Ascending aorta (tissue), 2 donors: ENCODE results near the gene ZNF764. TPM values are rescaled to one million over a fixed set of nuclear protein-coding genes. Genes with fewer than 3 reads are reported as not detected.

ENCODE experiments used
- DNase-seq, 2 donors: peaks; one replicate each; pipeline ENCODE4 v3.0.0-alpha.2; 2019; ENCODE audit warnings: low spot score in 2 of 2
- H3K27ac ChIP-seq, 2 donors: fragments of 200-600 bp; sonication (generic); one replicate each; pipeline ENCODE4 v1.5.1; 2016 to 2017; ENCODE audit warnings: mild to moderate bottlenecking in 1 of 2
- H3K27me3 ChIP-seq: fragments of 200-600 bp; sonication (generic); one replicate; pipeline ENCODE4 v1.5.1; 2017
- H3K36me3 ChIP-seq, 2 donors: fragments of 200-600 bp; sonication (generic); one replicate each; pipeline ENCODE4 v1.5.1; 2016
- H3K4me1 ChIP-seq, 2 donors: fragments of 200-600 bp; sonication (generic); one replicate each; pipeline ENCODE4 v1.5.1; 2016 to 2017; ENCODE audit warnings: mild to moderate bottlenecking in 1 of 2
- H3K4me3 ChIP-seq, 2 donors: fragments of 200-600 bp; sonication (generic); one replicate each; pipeline ENCODE4 v1.5.1; 2016 to 2017; ENCODE audit warnings: mild to moderate bottlenecking in 1 of 2
- H3K9me3 ChIP-seq, 2 donors: fragments of 200-600 bp; sonication (generic); one replicate each; pipeline ENCODE4 v1.5.1; 2016
- intact Hi-C: fragments of 100-400 bp; cut with DNase I; formaldehyde crosslinking; loops from one replicate; pipeline ENCODE4 v1.15.1; 2023
- total RNA-seq: library from RNA; depleted of rRNA; stranded (reverse); fragments of >200 nt; gene quantifications from one replicate; pipeline ENCODE4 v1.1.0, GENCODE V29; 2016
- TF ChIP-seq, protein P1 (sequence below), 3 experiments: fragments of 200-600 bp in 2 of 3; fragments of 450-650 bp in 1 of 3; sonication (generic) in 2 of 3; IDR thresholded peaks; one replicate each; pipeline ENCODE4 v1.5.1; 2016 to 2019; ENCODE audit warnings: antibody characterized with exemption in 3 of 3, mild to moderate bottlenecking in 1 of 3, moderate library complexity in 1 of 3

Gene ZNF764
- total RNA-seq, 1 donor from 2014 or later, result 10.9 TPM

DNA sequence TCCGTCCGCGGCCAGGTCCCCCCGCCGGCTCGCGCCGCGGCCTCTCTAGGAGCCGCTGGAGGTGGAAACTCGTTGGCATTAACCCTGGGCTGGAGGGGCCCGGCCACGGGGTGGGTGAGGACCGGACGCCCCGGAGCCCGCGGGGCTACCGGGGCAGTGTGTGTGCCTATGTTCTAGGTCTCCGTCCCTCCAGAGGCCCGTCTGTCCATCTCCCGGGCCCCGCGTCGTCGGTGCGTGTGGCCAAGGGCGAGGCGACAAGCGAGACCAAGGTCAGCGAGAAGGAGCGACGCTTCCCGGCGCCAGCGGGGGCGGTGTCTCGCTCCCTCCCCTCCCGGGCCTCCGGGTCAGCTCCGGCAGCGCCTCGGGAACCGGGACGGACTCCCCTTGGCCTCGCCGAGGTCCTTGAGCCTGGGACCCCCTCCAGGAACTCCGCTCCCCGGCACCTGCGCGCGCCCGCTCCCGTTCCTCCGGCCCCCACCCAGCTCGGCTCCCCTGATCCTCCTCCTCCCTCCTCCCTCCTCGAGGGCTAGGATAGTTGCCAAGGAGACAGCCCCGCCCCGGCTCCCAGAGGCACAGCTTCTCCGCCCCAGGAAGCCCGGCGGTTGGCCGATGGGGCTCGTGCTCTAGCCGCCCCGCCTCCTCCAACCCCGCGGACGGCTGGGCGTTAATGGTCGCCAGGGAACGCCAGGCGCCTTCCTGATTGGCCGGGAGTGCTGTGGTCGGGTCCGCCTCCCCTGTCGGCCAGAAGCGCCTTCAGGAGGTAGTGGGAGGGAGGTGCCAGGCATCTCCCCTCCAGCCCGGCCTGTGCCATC lies 31.1 kb downstream of the ZNF764 start:
- H3K4me1 ChIP-seq, result peaks cover 0 to 6% of the 10 kb centered on the region in 2 donors
- no peaks in the 10 kb centered on the region for H3K27me3 ChIP-seq
- peak overlapping the region; percentile 86 to 92 for H3K4me3 ChIP-seq
- H3K36me3 ChIP-seq, result peaks cover 17% of the 10 kb centered on the region in 2 donors
- H3K9me3 ChIP-seq, result no peaks in the 10 kb centered on the region
- peak; percentile 90 to 99 for DNase-seq
- intact Hi-C loops, result loop anchor here (1.0 to 5.0 kb wide), 10 partner anchors 32 to 172 kb away; partner anchors contain the start of genes CD2BP2, DCTPP1, FBRS and SEPHS2
- TF ChIP-seq, protein P1, sequence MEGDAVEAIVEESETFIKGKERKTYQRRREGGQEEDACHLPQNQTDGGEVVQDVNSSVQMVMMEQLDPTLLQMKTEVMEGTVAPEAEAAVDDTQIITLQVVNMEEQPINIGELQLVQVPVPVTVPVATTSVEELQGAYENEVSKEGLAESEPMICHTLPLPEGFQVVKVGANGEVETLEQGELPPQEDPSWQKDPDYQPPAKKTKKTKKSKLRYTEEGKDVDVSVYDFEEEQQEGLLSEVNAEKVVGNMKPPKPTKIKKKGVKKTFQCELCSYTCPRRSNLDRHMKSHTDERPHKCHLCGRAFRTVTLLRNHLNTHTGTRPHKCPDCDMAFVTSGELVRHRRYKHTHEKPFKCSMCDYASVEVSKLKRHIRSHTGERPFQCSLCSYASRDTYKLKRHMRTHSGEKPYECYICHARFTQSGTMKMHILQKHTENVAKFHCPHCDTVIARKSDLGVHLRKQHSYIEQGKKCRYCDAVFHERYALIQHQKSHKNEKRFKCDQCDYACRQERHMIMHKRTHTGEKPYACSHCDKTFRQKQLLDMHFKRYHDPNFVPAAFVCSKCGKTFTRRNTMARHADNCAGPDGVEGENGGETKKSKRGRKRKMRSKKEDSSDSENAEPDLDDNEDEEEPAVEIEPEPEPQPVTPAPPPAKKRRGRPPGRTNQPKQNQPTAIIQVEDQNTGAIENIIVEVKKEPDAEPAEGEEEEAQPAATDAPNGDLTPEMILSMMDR (IDR thresholded peaks at IDR 0.05), result peak; percentile 14 to 31 (median 28)
- H3K27ac ChIP-seq, result peak overlapping the region; percentile 93 to 96

DNA sequence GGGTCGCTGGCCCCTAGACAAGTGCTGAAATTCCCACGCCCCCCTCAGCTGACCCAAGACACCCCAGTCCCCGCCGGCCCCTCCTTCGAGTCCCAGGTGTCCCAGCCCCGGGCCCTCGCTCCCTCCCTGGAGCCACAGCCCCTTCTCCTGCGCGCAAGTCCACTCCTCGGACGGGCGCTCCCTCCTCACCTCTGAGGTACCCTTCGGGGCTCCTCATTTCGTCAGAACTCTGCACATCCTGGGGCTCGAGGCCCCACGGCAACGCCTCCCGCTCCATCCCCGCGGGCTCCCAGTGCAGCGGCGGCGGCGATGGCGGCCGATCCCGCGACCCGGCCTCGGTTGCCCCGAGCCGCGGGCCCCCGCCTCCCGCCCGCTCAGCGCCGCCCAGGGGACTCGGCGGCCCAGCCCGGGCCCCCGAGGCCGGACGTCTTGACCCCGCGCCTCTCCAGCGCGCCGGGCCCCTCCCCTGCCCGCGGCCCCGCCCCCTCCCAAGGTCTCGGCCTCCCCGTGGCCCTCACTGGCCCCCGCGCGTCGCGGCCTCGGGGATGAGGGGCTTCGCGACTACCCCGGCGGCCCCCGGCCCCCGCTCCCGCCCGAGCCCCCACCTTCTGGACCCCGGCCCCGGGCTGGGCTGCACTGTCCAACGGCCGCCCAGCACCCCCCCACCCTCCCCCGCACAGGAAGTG lies 31.9 kb downstream of the ZNF764 start, which contains the start of gene ZNF768:
TSS of gene ZNF768 (minus strand) at position 430 of the 686 bp plus-strand sequence. CDS start at position 277, 153 bp downstream.
- intact Hi-C loops, result loop anchor here (1.0 to 5.0 kb wide), 9 partner anchors 33 to 173 kb away; partner anchors contain the start of genes CD2BP2, DCTPP1, SEPHS2 and SRCAP
- DNase-seq, result no peak
- Histone ChIP-seq H3K4me3 (peak within 1 kb of the TSS; percentile 86 to 92), H3K4me1 (peaks cover 0 to 6% of the 10 kb centered on the region in 2 donors), H3K36me3 (peaks cover 10 to 15% of the 10 kb centered on the region in 2 donors), H3K27ac (peak within 1 kb of the TSS; percentile 93 to 96), H3K9me3 (no peaks in the 10 kb centered on the region), H3K27me3 (no peaks in the 10 kb centered on the region)
- TF ChIP-seq, protein P1 (IDR thresholded peaks at IDR 0.05), result no peak

DNA sequence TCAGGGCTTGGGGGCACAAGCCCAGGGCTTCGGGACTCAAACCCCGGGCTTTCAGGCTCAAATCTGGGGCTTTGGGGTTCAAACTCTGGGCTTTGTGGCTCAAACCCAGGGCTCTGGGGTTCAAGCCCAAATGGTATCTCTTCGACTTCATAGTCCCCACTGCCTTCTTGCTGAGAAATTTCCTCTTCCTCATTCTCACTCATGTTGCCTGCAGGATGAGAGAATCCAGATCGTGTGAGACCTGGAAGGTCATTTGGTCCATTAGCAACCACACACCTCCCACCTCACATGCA lies 32.4 kb downstream of the ZNF764 start:
- no peak for DNase-seq
- Histone ChIP-seq H3K27me3 (no peaks in the 10 kb centered on the region), H3K36me3 (peaks cover 8 to 11% of the 10 kb centered on the region in 2 donors), H3K4me1 (peaks cover 0 to 6% of the 10 kb centered on the region in 2 donors), H3K9me3 (no peaks in the 10 kb centered on the region), H3K27ac (peak overlapping the region; percentile 93 to 96), H3K4me3 (peak overlapping the region; percentile 86 to 92)
- intact Hi-C loops, result loop anchor here (1.0 to 5.0 kb wide), 9 partner anchors 33 to 173 kb away; partner anchors contain the start of genes CD2BP2, DCTPP1, SEPHS2 and SRCAP
- TF ChIP-seq, protein P1 (IDR thresholded peaks at IDR 0.05), result no peak

DNA sequence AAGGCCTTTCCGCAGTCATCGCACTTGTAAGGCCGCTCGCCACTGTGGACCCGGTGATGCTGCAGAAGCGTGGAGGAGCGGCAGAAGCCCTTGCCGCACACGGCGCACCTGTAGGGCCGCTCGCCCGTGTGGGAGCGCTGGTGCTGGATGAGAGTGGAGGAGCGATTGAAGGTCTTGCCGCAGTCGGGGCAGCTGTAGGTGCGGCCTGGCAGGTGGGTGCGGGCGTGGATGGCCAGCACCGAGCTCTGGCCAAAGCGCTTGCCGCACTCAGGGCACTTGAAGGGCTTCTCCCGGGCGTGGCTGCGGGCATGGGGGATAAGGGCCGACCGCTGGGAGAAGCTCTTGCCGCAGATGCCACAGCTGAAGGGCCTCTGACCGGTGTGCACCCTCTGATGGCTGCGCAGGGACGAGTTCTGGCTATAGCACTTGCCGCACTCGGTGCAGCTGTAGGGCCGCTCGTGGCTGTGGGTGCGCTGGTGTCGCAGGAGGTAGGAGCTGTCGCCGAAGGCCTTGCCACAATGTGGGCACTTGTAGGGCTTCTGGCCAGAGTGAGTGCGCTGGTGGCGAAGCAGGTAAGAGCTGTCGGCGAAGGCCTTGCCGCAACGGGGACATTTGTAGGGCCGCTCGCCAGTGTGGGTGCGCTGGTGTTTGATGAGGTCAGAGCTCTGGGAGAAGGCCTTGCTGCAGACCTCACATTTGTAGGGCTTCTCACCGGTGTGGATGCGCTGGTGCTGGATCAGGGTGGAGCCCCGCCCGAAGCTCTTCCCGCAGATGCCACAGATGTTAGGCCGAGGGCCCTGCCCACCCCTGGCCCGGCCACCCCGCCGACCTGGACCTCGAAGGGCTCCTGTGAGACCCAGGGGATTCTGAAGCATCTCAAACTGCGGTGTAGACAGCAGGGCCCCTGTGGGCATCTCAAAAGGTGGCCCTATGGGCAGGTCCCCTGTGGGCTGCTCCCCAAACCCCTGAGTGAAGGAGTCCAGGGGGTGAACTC lies 33.3 kb downstream of the ZNF764 start:
- H3K27ac ChIP-seq, result no peak overlapping the region
- TF ChIP-seq, protein P1 (IDR thresholded peaks at IDR 0.05), result no peak
- intact Hi-C loops, result loop anchor here (5.0 kb wide), 1 partner anchor 168 kb away; the partner anchor contains the start of gene CD2BP2
- H3K4me1 ChIP-seq, result peaks cover 0 to 6% of the 10 kb centered on the region in 2 donors
- DNase-seq, result no peak
- no peaks in the 10 kb centered on the region for H3K9me3 ChIP-seq
- no peak overlapping the region for H3K4me3 ChIP-seq
- H3K36me3 ChIP-seq, result peaks cover 8% of the 10 kb centered on the region in 2 donors
- H3K27me3 ChIP-seq, result no peaks in the 10 kb centered on the region
